Glutamatergic neuron (in vitro differentiated cells): Measurements from ENCODE around the gene ADCY1. TPM values are rescaled to one million over a fixed set of nuclear protein-coding genes. Genes with fewer than 3 reads are reported as not detected.
A peak's percentile ranks its signal among the peaks of the same experiment; 100 is the strongest.
"Not testable (repeated sequence)": the region's sequence is repeated elsewhere in the genome, so short reads cannot be mapped to it uniquely, and the experiment has no call there.

ENCODE experiments used
- DNase-seq: peaks from one replicate; pipeline ENCODE4 v3.0.0; 2022
- H3K27ac Mint-ChIP-seq: one replicate; pipeline ENCODE4 v1.8.0; 2020; ENCODE audit warnings: mild to moderate bottlenecking, mixed read lengths, inconsistent platforms; ENCODE audit not compliant: unreplicated experiment
- H3K27me3 Mint-ChIP-seq: one replicate; pipeline ENCODE4 v1.8.0; 2020; ENCODE audit warnings: mild to moderate bottlenecking, moderate library complexity, mixed read lengths, inconsistent platforms; ENCODE audit not compliant: unreplicated experiment
- H3K36me3 Mint-ChIP-seq: one replicate; pipeline ENCODE4 v1.8.0; 2020; ENCODE audit warnings: mild to moderate bottlenecking, mixed read lengths, inconsistent platforms; ENCODE audit not compliant: unreplicated experiment
- H3K4me1 Mint-ChIP-seq: one replicate; pipeline ENCODE4 v1.8.0; 2020; ENCODE audit warnings: mild to moderate bottlenecking, low read depth, mixed read lengths, inconsistent platforms; ENCODE audit not compliant: unreplicated experiment
- H3K4me3 Mint-ChIP-seq: one replicate; pipeline ENCODE4 v1.8.0; 2020; ENCODE audit warnings: mild to moderate bottlenecking, mixed read lengths, inconsistent platforms; ENCODE audit not compliant: unreplicated experiment
- H3K9me3 Mint-ChIP-seq: one replicate; pipeline ENCODE4 v1.8.0; 2020; ENCODE audit warnings: mild to moderate bottlenecking, moderate library complexity, mixed read lengths, inconsistent platforms; ENCODE audit not compliant: unreplicated experiment
- total RNA-seq: library from RNA; stranded (reverse); fragmentation: NEBNext Ultra II Directional; extraction: Animal tissue kit (Norgen Biotek cat#: 25700); gene quantifications from one replicate; pipeline ENCODE4 v1.2.1, GENCODE V29; 2021; ENCODE audit not compliant: unreplicated experiment
- TF ChIP-seq, protein P1 (sequence below): fragments of 200-600 bp; sonication (generic); IDR thresholded peaks from one replicate; pipeline ENCODE4 v1.5.0; 2021; ENCODE audit not compliant: partially characterized antibody, unreplicated experiment

The ADCY1 gene
- total RNA-seq, 1 donor from 2014 or later: 51.9 TPM

DNA sequence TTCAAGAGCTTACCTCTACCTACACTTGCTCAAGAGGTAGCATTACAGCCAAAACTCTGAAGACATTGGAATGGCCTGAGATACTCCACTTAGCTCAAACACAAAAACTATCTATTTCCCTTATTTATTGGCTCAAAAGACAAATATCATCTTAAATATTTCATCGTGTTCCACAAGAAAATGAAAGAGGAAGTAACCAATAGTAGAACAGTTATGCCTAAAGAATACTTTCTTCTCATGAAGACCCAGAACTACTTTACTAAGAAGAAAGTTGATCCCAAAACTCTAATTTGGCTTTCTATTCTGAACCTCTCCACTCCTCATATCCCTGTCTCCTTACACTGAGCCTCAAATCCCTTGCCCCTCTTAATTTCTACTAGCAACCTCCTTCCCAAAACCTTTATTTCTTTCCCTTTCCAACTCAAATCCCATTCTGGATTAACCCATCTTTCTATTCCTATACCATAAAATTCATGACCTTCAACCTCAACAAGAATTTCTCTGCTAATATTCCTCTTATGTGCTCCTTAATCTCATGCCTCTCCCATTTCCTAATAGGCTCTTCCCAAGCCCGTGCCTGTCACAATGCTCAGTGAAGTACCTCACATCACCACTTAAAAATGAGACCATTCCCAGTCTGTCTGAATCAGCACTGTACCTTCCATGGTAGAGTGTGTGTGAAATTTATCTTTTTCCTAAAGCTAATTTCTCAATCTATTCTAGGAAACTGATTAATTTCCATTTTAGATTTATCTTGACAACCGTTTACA lies 188.2 kb downstream of the ADCY1 start:
- not testable (repeated sequence) for H3K9me3 Mint-ChIP-seq, H3K27me3 Mint-ChIP-seq, H3K36me3 Mint-ChIP-seq, H3K4me3 Mint-ChIP-seq, H3K4me1 Mint-ChIP-seq, DNase-seq, H3K27ac Mint-ChIP-seq

DNA sequence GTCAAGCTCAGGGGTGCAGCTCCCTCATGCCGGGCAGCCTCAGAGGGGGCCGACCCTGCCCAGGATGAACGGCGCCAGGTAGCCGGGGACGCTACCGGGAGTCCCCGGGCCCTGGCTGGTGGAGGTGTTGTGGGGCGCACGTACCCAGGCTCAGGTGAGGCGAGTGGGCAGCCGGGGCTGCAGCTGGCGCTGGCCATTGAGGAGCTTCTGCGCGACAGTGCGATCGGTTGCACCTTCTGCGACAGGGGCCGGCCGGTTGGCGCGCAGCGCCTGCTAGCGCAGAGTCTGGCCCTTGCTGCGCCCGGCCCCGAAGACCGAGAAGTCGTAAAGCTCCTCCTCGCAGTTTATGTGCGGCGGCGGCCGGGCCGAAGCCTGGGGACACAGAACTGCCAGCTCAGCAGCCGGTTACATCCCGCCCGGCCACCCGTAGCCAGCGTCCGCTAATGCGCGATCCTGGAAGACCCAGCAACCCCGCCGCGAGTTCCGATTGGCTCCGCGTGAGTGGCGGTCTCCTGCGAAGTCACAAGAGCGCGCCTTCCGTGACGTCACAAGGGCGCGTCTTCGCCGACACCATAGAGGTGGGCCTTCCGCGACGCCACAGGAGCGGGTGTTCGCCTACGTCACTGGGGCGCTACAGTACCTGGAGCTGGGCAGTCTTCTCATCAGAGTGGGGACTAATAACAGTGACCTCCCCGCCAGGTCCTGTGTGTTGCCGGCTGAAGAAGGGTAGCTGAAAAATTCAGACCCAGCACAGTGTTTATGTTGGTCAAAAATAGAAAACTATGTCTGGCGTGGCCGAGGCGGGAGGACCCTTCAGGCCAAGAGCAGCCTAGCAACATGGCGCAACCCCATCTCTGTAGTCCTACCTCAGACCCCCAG lies 194.6 kb downstream of the ADCY1 start:
- peak; percentile 100 for DNase-seq
- H3K27me3 Mint-ChIP-seq, H3K9me3 Mint-ChIP-seq, H3K36me3 Mint-ChIP-seq, H3K4me1 Mint-ChIP-seq: not testable (repeated sequence)
- TF ChIP-seq, protein P1, sequence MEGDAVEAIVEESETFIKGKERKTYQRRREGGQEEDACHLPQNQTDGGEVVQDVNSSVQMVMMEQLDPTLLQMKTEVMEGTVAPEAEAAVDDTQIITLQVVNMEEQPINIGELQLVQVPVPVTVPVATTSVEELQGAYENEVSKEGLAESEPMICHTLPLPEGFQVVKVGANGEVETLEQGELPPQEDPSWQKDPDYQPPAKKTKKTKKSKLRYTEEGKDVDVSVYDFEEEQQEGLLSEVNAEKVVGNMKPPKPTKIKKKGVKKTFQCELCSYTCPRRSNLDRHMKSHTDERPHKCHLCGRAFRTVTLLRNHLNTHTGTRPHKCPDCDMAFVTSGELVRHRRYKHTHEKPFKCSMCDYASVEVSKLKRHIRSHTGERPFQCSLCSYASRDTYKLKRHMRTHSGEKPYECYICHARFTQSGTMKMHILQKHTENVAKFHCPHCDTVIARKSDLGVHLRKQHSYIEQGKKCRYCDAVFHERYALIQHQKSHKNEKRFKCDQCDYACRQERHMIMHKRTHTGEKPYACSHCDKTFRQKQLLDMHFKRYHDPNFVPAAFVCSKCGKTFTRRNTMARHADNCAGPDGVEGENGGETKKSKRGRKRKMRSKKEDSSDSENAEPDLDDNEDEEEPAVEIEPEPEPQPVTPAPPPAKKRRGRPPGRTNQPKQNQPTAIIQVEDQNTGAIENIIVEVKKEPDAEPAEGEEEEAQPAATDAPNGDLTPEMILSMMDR: peak; percentile 44
- peak overlapping the region; percentile 95 for H3K27ac Mint-ChIP-seq
- H3K4me3 Mint-ChIP-seq: peak overlapping the region; percentile 91

DNA sequence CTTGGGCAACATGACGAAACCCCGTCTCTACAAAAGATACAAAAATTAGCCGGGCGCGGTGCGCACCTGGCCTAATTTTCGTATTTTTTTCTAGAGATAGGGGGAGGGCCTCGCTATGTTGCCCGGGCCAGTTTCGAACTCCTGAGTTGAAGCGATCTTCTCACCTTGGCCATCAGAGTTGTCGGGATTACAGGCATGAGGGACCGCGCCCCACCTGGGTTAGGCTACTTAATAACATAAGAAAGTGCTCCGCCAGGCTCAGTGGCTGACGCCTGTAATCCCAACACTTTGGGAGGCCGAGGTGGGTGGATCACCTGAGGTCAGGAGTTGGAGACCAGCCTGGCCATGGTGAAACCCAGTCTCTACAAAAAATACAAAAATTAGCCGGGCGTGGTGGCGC lies 195.5 kb downstream of the ADCY1 start:
- not testable (repeated sequence) for H3K36me3 Mint-ChIP-seq, H3K27me3 Mint-ChIP-seq, H3K9me3 Mint-ChIP-seq, DNase-seq, H3K4me1 Mint-ChIP-seq
- Mint-ChIP-seq H3K27ac (peak overlapping the region; percentile 95), H3K4me3 (peak overlapping the region; percentile 91)
